ENCODE measurements around the gene NFE2L3. TPM values are rescaled to one million over a fixed set of nuclear protein-coding genes. Genes with fewer than 3 reads are reported as not detected.

The NFE2L3 gene
- total and polyA plus RNA-seq, 9 of the 15 experiments (the other 6 are each of a cell fraction or from before 2014, with no cell fraction given), result 2.9 to 16.9 (median 12.4) TPM

DNA sequence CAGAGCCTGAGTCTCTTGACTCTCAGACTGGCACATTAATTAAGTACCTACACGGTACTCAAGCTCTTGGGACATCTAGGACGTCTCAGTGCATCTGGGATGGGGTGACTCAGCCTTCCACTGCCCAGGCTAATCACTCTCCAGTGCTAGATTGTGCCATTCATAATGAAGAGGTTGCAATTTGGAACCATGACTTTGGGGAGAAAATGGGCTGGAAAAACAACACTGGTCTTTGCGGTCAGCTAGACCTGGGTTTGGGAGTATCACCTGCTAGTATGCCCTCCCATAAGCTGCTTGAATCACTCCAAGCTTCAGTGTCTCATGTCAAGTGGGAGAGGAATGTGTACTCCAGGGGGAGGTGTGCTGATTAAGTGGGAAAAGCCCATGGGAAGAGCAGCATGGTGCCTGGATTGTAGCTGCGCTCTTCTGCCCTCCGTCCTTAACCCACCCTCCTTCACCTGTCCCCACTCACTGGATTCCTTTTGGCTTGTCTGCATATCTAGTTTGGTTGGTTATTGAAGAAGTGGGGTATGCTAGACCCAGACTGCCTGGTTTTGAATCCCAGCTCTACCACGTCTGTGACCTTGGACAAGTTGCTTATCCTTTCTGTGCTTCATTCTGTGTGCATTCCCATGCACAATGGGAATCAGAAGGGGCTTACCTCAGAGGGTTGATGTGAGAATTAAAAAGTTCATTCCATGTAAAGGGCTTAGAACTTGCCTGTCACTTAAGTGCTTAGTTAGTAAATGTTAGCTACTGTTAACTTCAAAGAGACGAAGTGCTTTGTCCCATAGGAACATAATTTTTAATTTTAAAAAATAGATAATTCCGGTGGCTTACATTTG, 3.8 kb downstream of the NFE2L3 start (continued):
- no peak for TF ChIP-seq FOXK2 (conservative IDR thresholded peaks at IDR 0.05 in 1 of 2, IDR thresholded peaks at IDR 0.05 in 1 of 2; ENCODE audit: low read depth in 2 of 2)
- no peak for TF ChIP-seq RBM15 (IDR thresholded peaks at IDR 0.05; ENCODE audit: insufficient read depth, low read length)
- no peak for TF ChIP-seq ZNF311 (CRISPR knock-in tag; IDR thresholded peaks at IDR 0.05)
- TF ChIP-seq NFE2 (IDR thresholded peaks at IDR 0.05; ENCODE audit: low read depth), result 0 out of 2 replicates have a peak, but pooled peaks have one; percentile 22
- TF ChIP-seq RBBP5 (IDR thresholded peaks at IDR 0.05; ENCODE audit: borderline replicate concordance, insufficient read depth, low read length, poor library complexity, severe bottlenecking), result peak; percentile 8
- TF ChIP-seq ZNF830 (CRISPR knock-in tag; IDR thresholded peaks at IDR 0.05), result no peak
- TF ChIP-seq, protein P1, sequence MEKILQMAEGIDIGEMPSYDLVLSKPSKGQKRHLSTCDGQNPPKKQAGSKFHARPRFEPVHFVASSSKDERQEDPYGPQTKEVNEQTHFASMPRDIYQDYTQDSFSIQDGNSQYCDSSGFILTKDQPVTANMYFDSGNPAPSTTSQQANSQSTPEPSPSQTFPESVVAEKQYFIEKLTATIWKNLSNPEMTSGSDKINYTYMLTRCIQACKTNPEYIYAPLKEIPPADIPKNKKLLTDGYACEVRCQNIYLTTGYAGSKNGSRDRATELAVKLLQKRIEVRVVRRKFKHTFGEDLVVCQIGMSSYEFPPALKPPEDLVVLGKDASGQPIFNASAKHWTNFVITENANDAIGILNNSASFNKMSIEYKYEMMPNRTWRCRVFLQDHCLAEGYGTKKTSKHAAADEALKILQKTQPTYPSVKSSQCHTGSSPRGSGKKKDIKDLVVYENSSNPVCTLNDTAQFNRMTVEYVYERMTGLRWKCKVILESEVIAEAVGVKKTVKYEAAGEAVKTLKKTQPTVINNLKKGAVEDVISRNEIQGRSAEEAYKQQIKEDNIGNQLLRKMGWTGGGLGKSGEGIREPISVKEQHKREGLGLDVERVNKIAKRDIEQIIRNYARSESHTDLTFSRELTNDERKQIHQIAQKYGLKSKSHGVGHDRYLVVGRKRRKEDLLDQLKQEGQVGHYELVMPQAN (IDR thresholded peaks at IDR 0.05; ENCODE audit: borderline replicate concordance), result no peak
- TF ChIP-seq HMBOX1 (IDR thresholded peaks at IDR 0.05), result peak; percentile 73
- no peak for TF ChIP-seq ARID1B (IDR thresholded peaks at IDR 0.05)
- peak; percentile 39; the same call in 1 of the 2 replicates for TF ChIP-seq MAFG (tag; conservative IDR thresholded peaks at IDR 0.05)
- no peak for TF ChIP-seq SAFB (IDR thresholded peaks at IDR 0.05; ENCODE audit: borderline replicate concordance, low read depth, low read length)
- no peak for TF ChIP-seq DMBX1 (CRISPR knock-in tag; IDR thresholded peaks at IDR 0.05; ENCODE audit: borderline replicate concordance)
- no peak for TF ChIP-seq ETV1 (tag; conservative IDR thresholded peaks at IDR 0.05; ENCODE audit: low read depth)
- TF ChIP-seq FOSL1 (tag; conservative IDR thresholded peaks at IDR 0.05), result 0 out of 2 replicates have a peak, but pooled peaks have one; percentile 38
- TF ChIP-seq, protein P2, sequence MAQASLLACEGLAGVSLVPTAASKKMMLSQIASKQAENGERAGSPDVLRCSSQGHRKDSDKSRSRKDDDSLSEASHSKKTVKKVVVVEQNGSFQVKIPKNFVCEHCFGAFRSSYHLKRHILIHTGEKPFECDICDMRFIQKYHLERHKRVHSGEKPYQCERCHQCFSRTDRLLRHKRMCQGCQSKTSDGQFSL (CRISPR knock-in tag; IDR thresholded peaks at IDR 0.05), result no peak
- TF ChIP-seq, protein P2 (tag; IDR thresholded peaks at IDR 0.05), result no peak
- TF ChIP-seq, protein P3, sequence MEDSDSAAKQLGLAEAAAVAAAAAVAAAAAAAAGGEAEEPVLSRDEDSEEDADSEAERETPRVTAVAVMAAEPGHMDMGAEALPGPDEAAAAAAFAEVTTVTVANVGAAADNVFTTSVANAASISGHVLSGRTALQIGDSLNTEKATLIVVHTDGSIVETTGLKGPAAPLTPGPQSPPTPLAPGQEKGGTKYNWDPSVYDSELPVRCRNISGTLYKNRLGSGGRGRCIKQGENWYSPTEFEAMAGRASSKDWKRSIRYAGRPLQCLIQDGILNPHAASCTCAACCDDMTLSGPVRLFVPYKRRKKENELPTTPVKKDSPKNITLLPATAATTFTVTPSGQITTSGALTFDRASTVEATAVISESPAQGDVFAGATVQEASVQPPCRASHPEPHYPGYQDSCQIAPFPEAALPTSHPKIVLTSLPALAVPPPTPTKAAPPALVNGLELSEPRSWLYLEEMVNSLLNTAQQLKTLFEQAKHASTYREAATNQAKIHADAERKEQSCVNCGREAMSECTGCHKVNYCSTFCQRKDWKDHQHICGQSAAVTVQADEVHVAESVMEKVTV (CRISPR knock-in tag; IDR thresholded peaks at IDR 0.05), result no peak
- TF ChIP-seq ZBED1 (IDR thresholded peaks at IDR 0.05), result no peak
- TF ChIP-seq ATF7 (IDR thresholded peaks at IDR 0.05), result no peak
- TF ChIP-seq BCOR (IDR thresholded peaks at IDR 0.05), result no peak
